KMS-11 (cell line): ENCODE data around the gene ZBTB20.

Experiments used
- H2AFZ ChIP-seq: fragments of 200-600 bp; sonication (generic); 2 replicates; pipeline ENCODE4 v1.6.1; 2016; ENCODE audit warnings: antibody characterized with exemption, mixed run types, low read depth
- H3K27ac ChIP-seq: fragments of 200-600 bp; sonication (generic); 2 replicates; pipeline ENCODE4 v1.6.1; 2016; ENCODE audit warnings: mild to moderate bottlenecking, mixed run types
- H3K27me3 ChIP-seq: fragments of 200-600 bp; sonication (generic); 2 replicates; pipeline ENCODE4 v1.6.1; 2017; ENCODE audit warnings: mild to moderate bottlenecking, low read depth, mixed run types, moderate library complexity; ENCODE audit not compliant: insufficient read depth
- H3K36me3 ChIP-seq: fragments of 200-600 bp; sonication (generic); 2 replicates; pipeline ENCODE4 v1.6.1; 2017; ENCODE audit warnings: mild to moderate bottlenecking, mixed run types; ENCODE audit not compliant: insufficient read depth
- H3K4me1 ChIP-seq: fragments of 200-600 bp; sonication (generic); 2 replicates; pipeline ENCODE4 v1.6.1; 2016; ENCODE audit warnings: mild to moderate bottlenecking, low read depth, mixed run types; ENCODE audit not compliant: poor library complexity, severe bottlenecking
- H3K4me2 ChIP-seq: fragments of 200-600 bp; sonication (generic); 2 replicates; pipeline ENCODE4 v1.7.0; 2016; ENCODE audit warnings: mild to moderate bottlenecking, mixed run types
- H3K4me3 ChIP-seq: fragments of 200-600 bp; sonication (generic); IDR thresholded peaks from 2 replicates; pipeline ENCODE4 v1.6.1; 2017; ENCODE audit warnings: low read depth, low read length, mixed read lengths; ENCODE audit not compliant: insufficient read depth
- H3K79me2 ChIP-seq: fragments of 200-600 bp; sonication (generic); 2 replicates; pipeline ENCODE4 v1.6.1; 2016; ENCODE audit warnings: low read depth, mixed run types; ENCODE audit not compliant: insufficient read depth
- H3K9ac ChIP-seq: fragments of 200-600 bp; sonication (generic); 2 replicates; pipeline ENCODE4 v1.6.1; 2016; ENCODE audit warnings: mild to moderate bottlenecking, mixed run types
- H4K20me1 ChIP-seq: fragments of 200-600 bp; sonication (generic); 2 replicates; pipeline ENCODE4 v1.6.1; 2016; ENCODE audit warnings: mild to moderate bottlenecking, mixed run types; ENCODE audit not compliant: insufficient read depth
- TF ChIP-seq, protein P1 (sequence below): fragments of 200-600 bp; sonication (generic); conservative IDR thresholded peaks from 2 replicates; pipeline ENCODE4 v1.6.1; 2017; ENCODE audit warnings: low read depth, mild to moderate bottlenecking, antibody characterized with exemption, low read length, moderate library complexity, mixed read lengths

ZBTB20 gene

DNA sequence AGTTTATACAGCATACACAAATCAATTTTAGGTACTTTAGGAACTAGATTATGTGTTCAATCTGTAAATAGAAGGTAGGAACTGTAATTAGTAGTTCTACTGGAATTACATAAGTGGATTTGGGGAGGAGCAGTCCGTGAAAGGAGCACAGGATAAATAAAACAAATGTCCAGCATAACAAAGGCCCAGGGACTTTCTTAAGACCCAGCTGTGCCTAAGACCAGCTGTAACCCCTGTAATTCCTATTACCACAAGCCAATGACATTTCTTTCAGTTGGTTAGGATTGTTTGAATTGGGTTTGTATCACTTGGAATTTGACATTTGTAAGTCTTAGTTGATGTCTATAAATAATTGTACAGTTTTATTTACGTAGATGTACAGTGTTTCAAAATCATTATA, 4.8 kb upstream of the ZBTB20 start:
- Histone ChIP-seq H3K27me3 (no peaks in the 10 kb centered on the region), H3K4me2 (no peak overlapping the region), H3K9ac (no peak overlapping the region), H2AFZ (no peak overlapping the region), H3K4me1 (peaks cover 10% of the 10 kb centered on the region), H4K20me1 (no peaks in the 10 kb centered on the region), H3K79me2 (no peaks in the 10 kb centered on the region), H3K4me3 (no peak overlapping the region), H3K27ac (no peak overlapping the region), H3K36me3 (no peaks in the 10 kb centered on the region)
- TF ChIP-seq, protein P1, sequence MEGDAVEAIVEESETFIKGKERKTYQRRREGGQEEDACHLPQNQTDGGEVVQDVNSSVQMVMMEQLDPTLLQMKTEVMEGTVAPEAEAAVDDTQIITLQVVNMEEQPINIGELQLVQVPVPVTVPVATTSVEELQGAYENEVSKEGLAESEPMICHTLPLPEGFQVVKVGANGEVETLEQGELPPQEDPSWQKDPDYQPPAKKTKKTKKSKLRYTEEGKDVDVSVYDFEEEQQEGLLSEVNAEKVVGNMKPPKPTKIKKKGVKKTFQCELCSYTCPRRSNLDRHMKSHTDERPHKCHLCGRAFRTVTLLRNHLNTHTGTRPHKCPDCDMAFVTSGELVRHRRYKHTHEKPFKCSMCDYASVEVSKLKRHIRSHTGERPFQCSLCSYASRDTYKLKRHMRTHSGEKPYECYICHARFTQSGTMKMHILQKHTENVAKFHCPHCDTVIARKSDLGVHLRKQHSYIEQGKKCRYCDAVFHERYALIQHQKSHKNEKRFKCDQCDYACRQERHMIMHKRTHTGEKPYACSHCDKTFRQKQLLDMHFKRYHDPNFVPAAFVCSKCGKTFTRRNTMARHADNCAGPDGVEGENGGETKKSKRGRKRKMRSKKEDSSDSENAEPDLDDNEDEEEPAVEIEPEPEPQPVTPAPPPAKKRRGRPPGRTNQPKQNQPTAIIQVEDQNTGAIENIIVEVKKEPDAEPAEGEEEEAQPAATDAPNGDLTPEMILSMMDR, result no peak

DNA sequence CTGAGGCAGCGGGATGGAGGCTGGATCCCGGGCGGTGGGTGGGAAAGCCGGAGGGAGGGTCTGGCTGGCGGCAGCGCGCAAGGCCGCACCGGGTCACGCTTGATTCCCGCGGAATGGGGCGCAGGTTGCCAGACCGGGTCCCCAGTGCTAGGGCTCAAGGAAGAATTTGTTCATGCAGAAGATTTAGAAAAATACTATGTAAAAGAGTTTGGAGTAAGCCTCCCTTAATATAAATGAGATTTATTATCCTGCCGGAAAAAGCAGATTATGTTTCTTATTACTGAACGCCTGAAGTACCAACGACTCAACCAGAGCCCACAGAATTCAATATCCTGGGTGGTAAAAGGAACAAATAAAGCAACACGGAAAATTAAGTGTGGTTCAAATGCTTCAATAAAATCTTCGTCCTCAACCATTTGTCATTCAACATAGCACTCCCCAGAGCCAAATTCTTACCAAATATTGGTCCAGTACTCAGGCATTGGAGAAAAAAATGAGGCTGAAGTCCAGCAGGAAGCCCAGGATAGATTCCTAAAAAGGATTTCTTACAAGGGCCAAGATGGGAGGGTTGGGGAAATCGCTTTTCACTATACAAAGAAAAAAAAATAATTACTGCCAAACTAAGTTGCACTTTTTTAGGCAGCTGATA, 1.2 kb upstream of the ZBTB20 start:
- peak overlapping the region; percentile 68 for H3K27ac ChIP-seq
- no peaks in the 10 kb centered on the region for H3K36me3 ChIP-seq
- peak overlapping the region; percentile 89 for H3K4me3 ChIP-seq
- H3K9ac ChIP-seq, result peak overlapping the region; percentile 79
- H2AFZ ChIP-seq, result peak overlapping the region; percentile 86
- H3K27me3 ChIP-seq, result no peaks in the 10 kb centered on the region
- TF ChIP-seq, protein P1, result no peak
- no peaks in the 10 kb centered on the region for H4K20me1 ChIP-seq
- H3K79me2 ChIP-seq, result no peaks in the 10 kb centered on the region
- H3K4me1 ChIP-seq, result peaks cover 23% of the 10 kb centered on the region
- peak overlapping the region; percentile 61 for H3K4me2 ChIP-seq

DNA sequence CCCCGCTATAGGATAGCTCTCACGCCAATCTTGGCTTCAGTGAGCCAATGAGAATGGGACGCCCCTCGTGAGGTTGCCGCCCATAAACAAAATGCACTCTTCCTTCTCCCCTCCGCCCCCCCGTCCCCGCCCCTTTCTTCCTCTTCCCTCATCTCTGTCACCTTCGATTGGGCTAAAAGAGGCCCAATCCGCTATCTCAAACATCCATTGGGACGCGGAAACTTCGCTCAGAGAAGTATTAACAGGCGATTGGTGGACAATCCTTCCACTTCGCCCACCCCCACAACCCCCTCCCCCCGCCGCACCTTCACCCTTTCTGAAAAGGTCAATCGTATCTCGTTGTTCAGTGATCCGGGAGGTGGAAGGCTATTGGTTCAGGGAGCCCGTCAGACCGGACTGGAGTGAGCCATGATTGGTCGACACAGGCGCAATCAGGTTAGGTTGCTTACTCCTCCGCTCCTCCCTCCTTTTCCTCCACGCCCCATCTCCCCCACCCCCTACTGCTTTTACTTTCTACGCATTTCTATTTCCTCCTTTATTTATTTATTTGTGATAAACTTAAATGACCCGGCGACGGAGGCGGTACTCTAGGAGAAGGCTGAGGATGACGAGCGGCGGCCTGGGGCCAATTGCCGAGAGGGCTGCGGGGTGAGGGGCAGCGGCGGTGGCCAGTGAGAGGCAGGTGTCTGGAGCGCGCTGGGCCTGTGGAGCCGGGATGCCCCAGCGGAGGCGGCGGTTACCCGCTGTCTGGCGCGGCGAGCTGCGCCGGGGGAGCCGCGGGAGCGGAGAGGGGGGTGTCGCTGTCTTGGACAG, 447 bp upstream of the ZBTB20 start:
- Histone ChIP-seq H3K79me2 (no peaks in the 10 kb centered on the region), H3K36me3 (no peaks in the 10 kb centered on the region), H3K4me3 (peak overlapping the region; percentile 89), H4K20me1 (no peaks in the 10 kb centered on the region), H3K9ac (peak overlapping the region; percentile 79), H2AFZ (peak overlapping the region; percentile 86), H3K4me2 (peak overlapping the region; percentile 61), H3K27ac (peak overlapping the region; percentile 68), H3K27me3 (no peaks in the 10 kb centered on the region), H3K4me1 (peaks cover 23% of the 10 kb centered on the region)
- TF ChIP-seq, protein P1, result no peak

DNA sequence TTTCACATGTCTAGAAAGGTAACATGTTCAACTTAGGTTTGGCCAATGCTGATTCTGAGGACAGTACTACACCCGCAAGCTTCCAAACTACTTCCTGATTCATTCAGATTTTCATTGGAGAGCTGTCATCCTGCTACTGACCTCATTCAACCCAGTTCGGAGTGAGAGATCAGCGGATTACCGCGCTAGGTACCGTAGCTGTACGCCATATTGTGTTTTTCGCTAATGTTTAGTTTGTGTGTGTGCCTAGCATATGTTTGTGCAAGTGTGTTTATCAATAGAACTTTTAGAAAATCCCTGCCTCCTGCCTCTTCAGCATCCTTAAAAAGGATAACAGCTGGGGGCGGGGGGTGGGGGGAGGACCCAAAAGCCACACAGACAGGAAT, 1.1 kb downstream of the ZBTB20 start:
- TF ChIP-seq, protein P1, result no peak
- Histone ChIP-seq H3K36me3 (no peaks in the 10 kb centered on the region), H4K20me1 (no peaks in the 10 kb centered on the region), H3K27ac (peak overlapping the region; percentile 73), H3K4me2 (peak overlapping the region; percentile 46), H3K27me3 (no peaks in the 10 kb centered on the region), H3K4me3 (peak overlapping the region; percentile 84), H3K9ac (peak overlapping the region; percentile 84), H3K79me2 (no peaks in the 10 kb centered on the region), H2AFZ (peak overlapping the region; percentile 85), H3K4me1 (peaks cover 23% of the 10 kb centered on the region)
